ENCODE data around the gene GRIA1.
A peak's percentile ranks its signal among the peaks of the same experiment; 100 is the strongest.

Gene GRIA1

DNA sequence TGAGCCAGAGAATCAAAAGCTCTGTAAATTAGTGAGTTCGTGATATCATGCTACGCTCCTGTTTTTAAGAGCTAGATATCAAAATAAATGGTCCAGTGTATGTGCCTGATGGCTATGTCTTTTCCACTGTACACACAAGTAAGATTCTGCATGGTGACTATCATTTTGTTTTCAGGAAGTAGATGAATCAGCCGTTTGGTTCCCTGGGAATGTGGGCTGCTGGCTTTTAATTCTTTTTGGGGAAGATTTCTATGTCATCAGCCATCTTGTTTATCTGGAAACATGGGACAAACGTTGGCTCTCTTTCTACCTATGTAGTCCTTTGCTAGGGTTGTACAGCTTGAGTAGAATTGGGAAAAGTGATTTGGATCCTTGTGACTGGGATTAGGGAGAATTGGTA is 126.7 kb downstream of the GRIA1 start:
- peak; percentile 35 for DNase-seq (ENCODE audit: low read depth, low spot score)
- in situ Hi-C loops (cut with HindIII; ENCODE audit: low sequenced_read_pairs): no loop called here
- H3K4me3 ChIP-seq (ENCODE audit: low read depth, low read length): no peak overlapping the region
- no peak for TF ChIP-seq CTCF (IDR thresholded peaks at IDR 0.05; ENCODE audit: low read depth, low read length)

GRCh38 chr5:153618307-153618706 is 127.8 kb downstream of the GRIA1 start:
- DNase-seq (ENCODE audit: low read depth, low spot score): no peak
- no peak for TF ChIP-seq CTCF (IDR thresholded peaks at IDR 0.05; ENCODE audit: low read depth, low read length)
- in situ Hi-C loops (cut with HindIII; ENCODE audit: low sequenced_read_pairs): no loop called here
- H3K4me3 ChIP-seq (ENCODE audit: low read depth, low read length): no peak overlapping the region

GRCh38 chr5:153618867-153619266 is 128.4 kb downstream of the GRIA1 start:
- no peak for DNase-seq (ENCODE audit: low read depth, low spot score)
- in situ Hi-C loops (cut with HindIII; ENCODE audit: low sequenced_read_pairs): no loop called here
- H3K4me3 ChIP-seq (ENCODE audit: low read depth, low read length): no peak overlapping the region
- no peak for TF ChIP-seq CTCF (IDR thresholded peaks at IDR 0.05; ENCODE audit: low read depth, low read length)

DNA sequence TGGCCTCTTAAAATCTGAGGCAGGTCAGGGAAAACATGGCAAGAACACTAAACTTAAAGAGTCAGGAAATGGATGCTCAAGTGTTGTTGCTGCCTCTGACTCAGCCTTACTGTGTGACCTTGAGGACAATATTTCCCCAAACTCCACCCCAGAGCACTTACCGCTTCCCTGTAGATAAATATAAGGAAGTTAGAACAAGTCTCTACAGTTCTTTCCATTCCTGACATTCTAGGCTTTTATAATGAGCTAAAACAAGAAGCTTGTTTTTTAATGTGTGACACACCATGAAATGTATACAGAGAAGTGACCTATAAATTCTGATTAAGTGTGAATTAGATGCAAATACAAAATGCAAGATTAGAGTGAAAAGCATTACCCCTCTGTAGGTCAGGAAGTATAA is 129.3 kb downstream of the GRIA1 start:
- no peak for TF ChIP-seq CTCF (IDR thresholded peaks at IDR 0.05; ENCODE audit: low read depth, low read length)
- no peak overlapping the region for H3K4me3 ChIP-seq (ENCODE audit: low read depth, low read length)
- DNase-seq (ENCODE audit: low read depth, low spot score): peak; percentile 62
- in situ Hi-C loops (cut with HindIII; ENCODE audit: low sequenced_read_pairs): no loop called here

GRCh38 chr5:153623124-153623523 is 132.7 kb downstream of the GRIA1 start:
- TF ChIP-seq CTCF (IDR thresholded peaks at IDR 0.05; ENCODE audit: low read depth, low read length): no peak
- no peak for DNase-seq (ENCODE audit: low read depth, low spot score)
- in situ Hi-C loops (cut with HindIII; ENCODE audit: low sequenced_read_pairs): no loop called here
- H3K4me3 ChIP-seq (ENCODE audit: low read depth, low read length): no peak overlapping the region

DNA sequence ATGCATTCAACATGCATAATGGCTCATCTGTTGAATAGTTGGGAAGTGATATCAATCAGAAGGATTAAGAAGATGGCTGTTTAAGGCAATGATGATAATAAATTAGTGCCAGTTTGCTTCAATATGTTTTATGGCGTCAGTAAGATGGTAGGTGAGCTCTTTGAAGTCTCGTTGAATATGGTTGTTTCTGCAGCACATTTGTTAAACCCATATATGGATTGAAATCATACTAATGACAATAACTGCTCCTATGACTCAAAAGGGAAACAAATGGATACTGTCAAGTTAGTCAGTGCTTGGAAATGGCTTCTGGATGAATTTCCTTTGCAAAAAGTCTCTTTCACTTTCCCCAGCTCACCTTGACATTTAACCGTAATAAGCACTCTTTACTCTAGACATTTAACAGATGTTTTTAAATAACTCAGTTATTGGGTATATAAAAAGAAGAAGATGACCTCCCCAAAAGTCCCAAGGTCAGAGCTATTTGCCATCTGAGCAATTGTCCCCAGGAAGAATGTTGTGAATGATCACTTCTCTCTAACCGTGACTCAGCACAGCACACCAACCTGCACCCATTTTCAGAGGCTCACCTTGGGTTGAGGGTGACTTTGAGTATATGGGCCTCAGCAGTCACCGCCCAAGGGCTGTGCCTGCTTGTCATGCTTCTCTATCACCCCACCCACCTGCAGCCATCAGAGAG is 133.4 kb downstream of the GRIA1 start:
- peak; percentile 66 for DNase-seq (ENCODE audit: low read depth, low spot score)
- in situ Hi-C loops (cut with HindIII; ENCODE audit: low sequenced_read_pairs): no loop called here
- no peak overlapping the region for H3K4me3 ChIP-seq (ENCODE audit: low read depth, low read length)
- TF ChIP-seq CTCF (IDR thresholded peaks at IDR 0.05; ENCODE audit: low read depth, low read length): no peak

DNA sequence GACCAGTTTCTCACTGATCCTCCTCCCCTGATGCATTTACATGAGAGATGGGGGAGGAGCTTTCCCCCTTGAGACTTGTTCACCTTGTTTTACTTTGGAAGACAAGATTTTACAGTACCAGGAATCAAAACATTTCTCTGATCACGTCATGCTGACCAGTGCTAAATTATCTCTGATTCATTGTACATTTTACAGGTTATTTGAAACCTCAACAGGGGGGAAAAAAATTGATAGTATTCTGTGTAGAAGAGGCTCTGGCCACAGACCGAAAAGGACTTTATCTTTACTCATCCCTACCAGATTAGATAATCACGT is 133.9 kb downstream of the GRIA1 start:
- in situ Hi-C loops (cut with HindIII; ENCODE audit: low sequenced_read_pairs): no loop called here
- peak; percentile 49 for DNase-seq (ENCODE audit: low read depth, low spot score)
- no peak for TF ChIP-seq CTCF (IDR thresholded peaks at IDR 0.05; ENCODE audit: low read depth, low read length)
- no peak overlapping the region for H3K4me3 ChIP-seq (ENCODE audit: low read depth, low read length)

Data from astrocyte of the spinal cord (primary cell).